HG02852 (cell line): ENCODE data around the gene PTTG1IP2.
A peak's percentile ranks its signal among the peaks of the same experiment; 100 is the strongest.

Experiments
- ATAC-seq: cut with Tn5 transposase; IDR thresholded peaks from one replicate; pipeline ENCODE4 v1.9.1; 2021; ENCODE audit warnings: mild to moderate bottlenecking, moderate library complexity; ENCODE audit not compliant: unreplicated experiment

The PTTG1IP2 gene

DNA sequence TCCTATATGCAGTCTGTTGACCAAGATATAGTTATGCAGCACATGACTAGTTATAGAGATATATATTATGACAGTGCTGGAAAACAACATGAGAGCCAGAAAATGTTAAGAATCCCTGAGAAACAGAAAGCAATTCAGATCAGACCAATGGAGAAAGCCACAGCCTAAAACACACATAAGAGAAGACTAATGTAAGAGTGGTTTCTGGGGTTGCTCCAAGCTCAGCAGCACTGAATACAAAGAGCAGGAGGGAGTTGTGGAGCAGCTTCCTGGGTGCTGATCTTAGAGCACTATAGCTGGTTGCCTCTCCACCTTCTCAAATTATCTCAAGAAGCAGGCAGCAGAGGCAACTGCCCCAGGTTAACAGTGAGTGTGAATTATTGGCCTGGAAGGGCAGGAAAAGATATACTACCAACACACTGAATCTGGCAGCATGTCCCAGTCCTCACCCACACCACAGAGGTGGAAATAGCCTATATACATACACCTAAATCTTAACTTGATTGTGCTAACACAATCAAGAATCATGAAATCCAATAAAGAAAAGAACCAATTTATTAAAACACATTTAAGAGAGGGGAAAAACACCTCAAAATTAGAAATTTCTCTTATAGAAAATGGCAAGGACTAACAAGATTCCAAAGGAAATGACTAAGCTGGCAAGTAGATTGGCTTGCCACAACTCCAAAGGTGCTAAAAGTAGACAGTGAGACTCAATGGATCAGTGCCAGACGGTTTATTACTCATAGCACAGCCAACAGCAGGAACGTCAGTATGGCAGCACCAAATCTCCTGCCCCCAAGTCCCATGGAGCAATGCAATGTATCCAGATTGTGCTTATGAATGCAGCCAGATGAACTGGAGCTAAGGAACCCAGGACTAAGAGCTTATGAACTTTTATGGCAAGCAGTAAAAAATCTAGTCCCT lies 5.1 kb downstream of the PTTG1IP2 start:
- no peak for ATAC-seq

DNA sequence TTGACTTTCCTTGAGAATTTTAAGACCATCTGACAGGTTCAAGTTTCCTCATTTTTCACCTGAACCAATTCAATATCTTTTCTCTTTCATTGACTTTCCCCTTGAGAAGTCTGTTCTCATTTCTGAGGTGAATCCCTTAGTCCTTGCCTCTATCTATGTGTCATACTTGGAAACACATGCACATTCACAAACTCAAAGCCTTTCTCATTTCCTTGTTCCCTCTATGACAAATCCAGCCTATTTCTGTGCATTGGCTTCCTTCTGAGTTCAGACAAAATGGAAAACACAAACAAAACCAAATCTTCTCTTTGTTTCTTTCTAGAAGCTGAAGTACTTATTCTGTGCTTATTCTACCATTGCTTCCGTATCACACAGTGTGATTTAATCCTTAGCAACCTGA lies 13.8 kb downstream of the PTTG1IP2 start:
- no peak for ATAC-seq

DNA sequence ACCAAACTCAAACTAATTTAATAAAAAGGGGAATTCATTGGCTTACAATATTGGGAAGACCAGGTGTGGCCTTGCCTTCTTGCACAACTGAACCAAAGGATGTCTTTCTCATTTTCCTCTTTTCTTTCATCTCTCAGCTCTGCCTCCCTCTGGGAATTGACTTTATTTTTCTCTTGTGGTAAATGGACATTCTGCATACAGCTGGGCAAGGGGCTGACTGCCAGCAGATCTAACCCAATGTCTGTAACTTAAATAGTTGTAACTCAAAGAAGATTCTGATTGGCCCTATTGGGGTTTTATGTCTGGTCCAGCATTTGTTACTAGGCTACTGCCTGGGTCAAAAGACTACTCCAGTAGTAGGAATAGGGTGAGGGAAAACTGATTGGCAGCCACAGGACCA lies 15.3 kb downstream of the PTTG1IP2 start:
- ATAC-seq: no peak

DNA sequence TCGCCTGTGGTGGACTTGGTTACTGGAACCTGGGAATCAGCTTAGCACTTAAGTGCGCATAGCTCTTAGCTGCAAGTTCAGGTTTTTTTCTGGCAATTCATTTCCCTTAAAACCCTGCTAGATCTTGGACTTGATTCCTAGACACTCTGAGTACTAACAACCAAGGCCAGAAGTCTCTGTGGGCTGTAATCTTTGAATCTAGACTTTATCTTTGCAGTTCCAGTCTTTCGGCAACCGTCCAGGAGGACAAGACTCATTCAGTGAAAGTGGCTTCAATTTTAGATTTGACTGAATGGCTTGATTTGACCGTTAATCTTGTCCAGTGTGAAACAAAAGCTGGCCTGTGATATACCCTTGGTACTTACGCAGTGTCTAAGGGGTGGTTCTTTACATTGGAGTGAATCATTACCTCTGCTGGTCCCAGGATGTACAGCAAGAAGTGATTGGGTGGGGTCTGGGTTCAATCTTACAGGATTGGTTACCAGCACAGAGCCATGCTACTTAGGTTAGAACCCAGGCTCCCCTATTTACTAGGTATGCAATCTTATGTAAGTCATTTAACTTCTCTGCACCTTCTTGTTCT lies 16.4 kb downstream of the PTTG1IP2 start:
- no peak for ATAC-seq

DNA sequence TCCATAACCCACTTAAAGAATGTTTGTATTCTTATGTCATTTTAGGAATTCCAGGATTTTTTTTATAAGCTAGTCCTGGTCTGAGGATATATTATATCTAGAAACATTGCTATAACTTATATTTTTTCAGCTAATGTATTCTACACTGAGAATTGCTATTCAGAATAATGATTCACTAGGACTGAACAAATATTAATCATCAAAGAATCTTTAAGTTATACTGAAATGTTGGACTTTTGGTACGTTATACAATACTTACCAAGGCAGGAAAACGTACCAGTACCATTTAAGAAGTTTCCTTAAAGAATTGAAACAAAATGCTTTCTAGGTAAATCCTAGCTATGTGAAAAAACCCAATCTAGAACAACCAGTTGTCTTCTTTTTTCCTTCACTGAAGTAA lies 18.4 kb downstream of the PTTG1IP2 start:
- no peak for ATAC-seq

DNA sequence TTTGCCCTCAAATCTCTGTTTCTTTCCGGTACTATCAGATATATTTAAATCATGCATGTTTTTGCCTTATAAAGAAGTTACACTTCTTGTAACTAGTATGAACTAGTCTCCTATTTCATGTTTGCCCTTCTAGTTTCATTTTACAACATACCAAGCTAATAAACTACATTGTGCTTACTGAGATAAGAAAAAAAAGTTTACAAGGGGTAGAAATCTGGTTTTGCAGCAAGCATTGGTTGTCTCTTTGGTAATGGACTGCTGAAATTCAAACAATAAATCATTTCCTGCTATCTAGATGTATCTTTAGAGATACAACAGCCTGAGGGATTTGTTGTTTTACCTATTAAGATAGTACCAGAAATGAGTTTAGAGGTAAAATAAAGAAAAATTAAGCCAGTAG lies 18.8 kb downstream of the PTTG1IP2 start:
- no peak for ATAC-seq

DNA sequence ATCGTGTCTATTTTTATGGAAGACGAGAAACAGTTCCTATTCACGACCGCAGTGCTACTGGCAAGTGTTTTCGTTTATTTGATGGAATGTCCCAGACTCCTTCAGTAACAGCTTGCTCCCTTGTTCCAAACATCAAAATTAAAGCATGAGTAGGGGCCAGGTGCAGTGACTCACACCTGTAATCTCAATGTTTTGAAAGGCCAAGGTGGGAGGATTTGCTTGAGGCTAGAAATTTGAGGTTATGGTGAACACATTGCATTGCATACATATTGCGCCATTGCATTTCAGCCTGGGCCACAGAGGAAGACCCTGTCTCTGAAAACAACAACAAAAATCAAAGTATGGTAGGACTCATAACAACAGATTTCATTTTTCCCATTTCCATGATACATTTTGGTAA lies 22.8 kb downstream of the PTTG1IP2 start:
- no peak for ATAC-seq

DNA sequence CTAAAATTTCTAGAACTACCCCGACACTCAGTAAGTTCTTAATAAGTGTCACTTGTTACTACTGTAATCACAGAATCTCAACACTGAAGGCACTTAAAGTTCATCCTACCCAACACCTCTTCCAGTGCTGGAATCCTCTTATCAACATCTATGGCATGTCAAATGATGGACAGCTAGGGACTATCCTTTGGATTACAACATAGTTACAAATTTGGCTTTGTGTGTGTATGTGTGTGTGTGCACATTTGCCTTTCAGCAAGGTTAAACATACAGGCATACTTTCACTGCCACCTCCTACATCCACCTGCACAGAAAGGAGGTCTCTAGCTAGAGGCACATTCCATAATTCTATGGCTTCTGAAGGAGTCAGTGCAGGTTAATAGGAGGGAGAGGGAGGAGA lies 25.8 kb downstream of the PTTG1IP2 start:
- ATAC-seq: no peak

DNA sequence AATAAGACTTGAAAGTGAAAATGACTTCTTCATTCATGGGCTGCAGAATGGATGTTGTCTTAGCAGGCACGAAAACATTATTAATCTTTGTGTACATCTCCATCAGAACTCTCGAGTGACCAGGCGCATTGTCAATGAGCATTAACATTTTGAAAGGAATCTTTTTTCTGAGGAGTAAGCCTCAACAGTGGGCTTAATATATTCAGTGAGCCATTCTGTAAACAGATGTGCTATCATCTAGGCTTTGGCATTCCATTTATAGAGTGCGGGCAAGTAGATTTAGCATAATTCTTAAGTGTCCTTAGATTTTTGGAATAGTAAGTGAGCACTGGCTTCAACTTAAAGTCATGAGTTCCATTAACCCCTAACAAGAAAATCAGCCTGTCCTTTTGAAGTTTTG lies 33.1 kb downstream of the PTTG1IP2 start:
- ATAC-seq: no peak

DNA sequence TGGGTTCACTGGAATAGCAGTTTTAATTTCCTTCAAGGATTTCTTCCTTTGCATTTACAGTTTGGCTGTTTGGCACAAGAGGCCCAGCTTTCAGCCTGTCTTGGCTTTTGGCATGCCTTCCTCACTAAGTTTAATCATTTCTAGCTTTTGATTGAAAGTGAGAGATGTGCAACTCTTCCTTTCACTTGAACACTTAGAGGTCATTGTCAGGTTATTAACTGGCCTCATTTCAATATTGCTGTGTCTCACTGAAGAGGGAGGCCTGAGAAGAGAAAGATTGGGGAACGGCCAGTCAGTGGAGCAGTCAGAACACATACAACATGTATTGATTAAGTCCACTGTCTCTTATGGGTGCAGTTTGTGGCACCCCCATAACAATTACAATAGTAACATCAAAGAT lies 33.9 kb downstream of the PTTG1IP2 start:
- ATAC-seq: no peak

DNA sequence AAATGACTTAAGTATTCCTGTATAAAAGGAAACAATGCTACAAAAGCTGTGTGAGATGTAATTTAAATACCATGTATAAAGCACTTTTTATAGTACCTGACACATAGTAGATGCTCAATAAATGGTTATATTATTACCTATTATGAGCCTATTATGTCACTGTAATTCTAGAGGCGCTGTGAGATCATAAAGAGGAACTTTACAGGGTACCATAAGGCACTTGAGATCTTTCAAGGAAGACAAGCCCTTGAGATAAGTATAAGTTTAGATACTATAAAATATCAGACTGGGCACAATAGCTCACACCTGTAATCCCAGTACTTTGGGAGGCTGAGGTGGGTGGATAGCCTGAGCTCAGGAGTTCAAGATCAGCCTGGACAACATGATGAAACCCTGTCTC lies 38.3 kb downstream of the PTTG1IP2 start:
- no peak for ATAC-seq

DNA sequence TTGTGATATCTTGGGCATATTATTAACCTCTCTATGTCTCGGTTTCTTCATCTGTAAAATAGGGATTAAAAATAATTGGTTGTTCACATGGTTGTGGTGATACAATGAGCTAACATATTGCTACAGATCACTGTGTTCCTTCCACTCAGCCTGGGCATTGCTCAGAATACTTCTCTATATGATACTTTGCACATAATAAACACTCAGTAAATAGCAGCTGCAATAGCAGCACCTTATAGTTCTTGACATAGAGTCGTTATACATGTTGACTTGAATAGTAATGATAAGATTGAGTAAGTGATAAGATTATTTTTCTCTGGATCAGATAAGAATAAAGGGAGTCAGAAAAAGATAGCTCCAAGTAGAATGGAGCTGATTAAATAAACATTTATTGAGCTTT lies 42.3 kb downstream of the PTTG1IP2 start:
- no peak for ATAC-seq

DNA sequence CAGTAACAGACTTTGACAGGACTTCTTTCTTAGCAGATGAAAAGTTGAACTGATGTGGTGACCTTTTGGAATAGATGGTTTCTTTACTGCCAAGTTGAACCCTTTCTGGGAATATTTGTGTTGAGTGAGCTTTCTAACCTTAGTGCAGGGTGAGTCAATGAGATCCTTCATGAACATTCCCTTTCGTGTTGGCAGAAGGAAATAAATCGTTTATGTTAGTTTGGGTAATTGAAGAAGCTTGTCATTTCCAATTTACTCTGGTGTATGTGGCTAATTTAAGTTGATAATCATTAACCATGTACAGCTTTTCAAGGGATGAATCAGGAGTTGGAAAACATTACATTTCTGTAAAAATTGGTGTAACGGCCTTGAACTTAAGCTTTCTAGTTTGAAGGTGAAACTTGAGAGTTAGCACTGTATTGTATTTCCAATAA lies 43.4 kb downstream of the PTTG1IP2 start:
- ATAC-seq: no peak

DNA sequence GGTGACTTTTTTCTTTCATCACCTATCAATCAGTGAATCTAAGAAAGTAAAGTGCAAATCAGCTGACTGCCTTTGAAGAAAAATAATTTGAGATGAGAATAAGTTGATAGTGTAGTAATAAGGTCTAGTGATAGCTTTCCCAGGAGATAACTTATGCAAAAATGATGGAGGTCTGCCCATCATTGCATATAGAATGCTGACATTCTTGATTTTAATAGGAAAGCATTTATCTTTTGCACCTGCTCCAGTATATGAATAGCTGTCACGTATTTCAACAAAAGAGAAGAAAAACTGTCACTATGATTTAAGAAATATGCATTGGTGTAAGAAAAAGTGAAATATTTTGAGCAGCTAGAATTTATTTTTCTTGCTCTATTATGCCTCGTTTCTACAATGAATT lies 46.8 kb downstream of the PTTG1IP2 start:
- no peak for ATAC-seq

DNA sequence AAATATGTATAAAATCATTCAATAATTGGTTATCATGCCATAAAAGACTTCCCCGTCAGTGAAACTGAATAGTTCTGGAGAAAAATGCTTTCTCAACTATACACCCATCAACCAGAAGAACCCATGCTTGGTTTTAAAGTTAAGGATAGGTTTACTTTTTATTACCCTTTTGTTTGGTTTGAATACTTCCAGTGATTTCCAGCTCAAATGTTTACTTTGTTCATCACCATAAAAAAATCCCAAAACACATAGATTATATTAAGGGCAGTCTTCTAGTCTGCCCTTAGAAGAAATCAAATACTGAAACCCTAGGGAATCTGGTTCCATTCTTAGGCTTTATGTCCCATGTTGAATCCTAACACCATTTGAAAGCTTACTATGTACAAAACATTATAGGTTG lies 49.2 kb downstream of the PTTG1IP2 start:
- no peak for ATAC-seq

DNA sequence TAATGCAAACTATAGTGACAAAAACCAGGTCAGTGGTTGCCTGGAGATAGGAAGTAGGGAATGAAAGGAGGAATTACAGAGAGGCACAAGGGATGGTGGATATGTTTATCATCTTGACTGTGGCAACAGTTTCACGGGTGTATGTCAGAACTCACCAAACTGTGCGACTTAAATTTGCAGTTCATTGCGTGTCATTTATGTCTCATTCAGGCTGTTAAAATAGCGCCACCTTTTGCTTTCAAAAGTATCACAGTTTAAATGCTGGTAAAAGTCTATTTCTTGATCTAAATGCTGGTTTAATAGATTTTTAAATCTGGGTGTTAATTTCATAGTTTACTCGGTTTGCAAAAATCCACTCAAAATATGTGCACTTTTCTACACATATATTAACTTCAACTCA lies 51.0 kb downstream of the PTTG1IP2 start:
- ATAC-seq: no peak

DNA sequence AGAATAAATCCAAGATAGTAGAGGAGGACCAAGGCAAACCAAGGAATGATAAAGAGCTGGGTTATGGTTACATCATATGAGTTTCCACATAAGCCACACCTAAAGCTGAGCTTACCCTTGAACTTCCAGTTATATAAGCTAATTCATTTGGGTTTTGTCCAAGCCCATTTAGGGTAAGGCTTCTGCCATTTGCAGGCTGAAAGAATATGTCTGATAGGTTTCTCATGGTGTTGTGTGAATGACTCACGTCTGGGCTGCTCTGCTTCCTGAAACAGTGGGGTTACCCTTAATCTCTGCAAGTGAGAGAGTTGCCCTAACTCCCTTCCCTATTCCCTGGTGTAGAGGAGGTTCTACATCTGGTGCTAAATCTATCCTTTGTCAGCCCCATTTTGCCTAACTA lies 60.8 kb downstream of the PTTG1IP2 start:
- no peak for ATAC-seq

DNA sequence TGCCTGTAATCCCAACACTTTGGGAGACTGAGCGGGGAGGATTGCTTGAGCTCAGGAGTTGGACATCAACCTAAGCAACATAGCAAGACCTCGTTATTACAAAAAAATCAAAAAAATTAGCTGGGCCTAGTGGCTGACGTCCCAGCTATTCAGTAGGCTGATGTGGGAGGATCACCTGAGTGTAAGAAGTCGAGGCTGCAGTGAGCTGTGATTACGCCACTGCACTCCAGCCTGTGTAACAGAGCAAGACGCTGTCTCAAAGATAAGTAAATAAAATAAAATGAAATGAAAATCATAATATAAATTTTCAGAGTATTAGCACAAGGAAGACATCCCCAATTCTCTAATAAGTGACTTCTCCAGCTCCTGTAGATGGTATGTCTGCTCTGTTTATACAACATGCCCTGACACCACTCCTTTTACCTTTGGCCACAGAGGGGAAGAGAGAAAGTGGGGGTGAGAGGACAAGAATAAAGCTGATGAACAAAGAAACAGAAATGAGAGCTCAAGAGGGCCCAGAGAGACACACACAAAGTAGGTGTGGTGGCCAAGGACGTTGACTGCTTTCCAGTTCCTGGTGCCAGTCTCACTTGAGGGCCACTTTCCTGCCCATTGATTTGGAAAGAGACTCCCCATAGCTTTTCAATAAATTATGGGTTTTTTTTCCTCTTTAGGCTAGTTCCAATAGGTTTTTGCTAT lies 62.9 kb downstream of the PTTG1IP2 start:
- ATAC-seq: peak; percentile 71

DNA sequence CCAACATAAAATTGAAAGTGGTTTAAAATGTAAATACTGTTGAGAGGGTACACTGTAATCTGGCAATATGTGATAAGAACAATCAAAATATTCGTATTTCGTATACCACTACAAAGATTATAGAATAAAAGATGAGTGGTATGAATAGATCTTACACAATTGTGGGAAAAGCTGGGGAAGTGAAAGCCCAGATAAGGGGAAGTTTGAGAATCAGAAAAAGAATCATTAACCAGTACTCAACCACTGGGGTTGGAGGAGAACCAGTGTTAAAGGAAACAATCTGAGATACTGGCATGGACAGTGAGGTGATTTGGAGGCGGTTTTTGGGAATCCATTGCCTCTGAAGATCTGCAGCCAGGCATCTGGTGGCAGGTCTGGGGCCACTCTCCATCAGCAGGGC lies 67.0 kb downstream of the PTTG1IP2 start:
- ATAC-seq: no peak

DNA sequence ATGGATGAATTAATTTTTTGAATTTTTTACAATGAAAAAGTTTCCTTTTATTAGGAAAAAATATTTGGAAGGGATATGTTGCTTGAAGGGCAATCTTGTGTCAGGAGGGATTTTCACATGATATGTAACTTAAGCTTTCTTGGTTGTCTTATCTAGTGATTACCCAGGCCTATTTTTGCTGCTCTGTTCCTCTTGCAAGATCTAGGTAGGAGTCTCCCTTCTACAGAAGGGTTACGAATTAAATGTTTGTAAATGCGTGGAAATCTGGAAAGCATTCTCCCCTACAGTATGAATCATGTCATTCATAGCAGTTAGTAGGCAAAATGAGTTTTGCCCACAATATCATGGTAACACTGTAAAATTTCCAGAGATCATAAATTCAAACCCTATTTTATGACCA lies 69.0 kb downstream of the PTTG1IP2 start:
- no peak for ATAC-seq

DNA sequence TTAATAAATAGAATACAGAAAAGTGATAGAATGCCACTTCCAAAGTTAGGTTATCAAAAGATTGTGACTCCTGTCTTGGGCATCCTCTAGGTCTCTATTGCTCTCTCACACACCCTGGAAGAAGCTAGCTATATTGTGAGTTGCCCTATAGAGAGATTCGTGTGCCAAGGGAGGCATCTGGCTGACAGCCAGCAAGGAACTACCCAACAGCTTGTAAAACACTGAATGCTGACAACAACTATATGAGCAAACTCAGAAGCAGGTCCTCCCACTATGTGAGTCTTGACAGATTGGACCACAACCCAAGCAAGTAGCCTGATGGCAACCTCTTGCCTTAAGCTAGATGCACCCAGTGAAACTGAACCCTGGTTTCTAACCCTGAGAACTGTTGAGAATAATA lies 71.0 kb downstream of the PTTG1IP2 start:
- no peak for ATAC-seq

DNA sequence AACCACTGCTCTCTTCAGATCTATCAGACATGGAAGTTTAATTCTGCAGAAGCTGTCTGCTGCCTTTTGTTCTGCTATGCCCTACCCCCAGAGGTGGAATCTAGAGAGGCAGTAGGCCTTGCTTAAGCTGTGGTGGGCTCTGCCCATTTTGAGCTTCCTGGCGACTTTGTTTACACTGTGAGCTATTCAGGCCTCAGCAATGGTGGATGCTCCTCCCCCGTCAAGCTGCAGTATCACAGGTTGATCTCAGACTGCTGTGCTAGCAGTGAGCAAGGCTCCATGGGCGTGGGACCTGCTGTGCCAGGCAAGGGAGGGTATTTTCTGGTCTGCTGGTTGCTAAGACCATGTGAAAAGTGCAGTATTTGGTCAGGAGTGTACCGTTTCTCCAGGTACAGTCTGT lies 81.6 kb downstream of the PTTG1IP2 start:
- ATAC-seq: no peak
